ENCODE results near the gene PRPF19.
A peak's percentile ranks its signal among the peaks of the same experiment; 100 is the strongest.

DNA sequence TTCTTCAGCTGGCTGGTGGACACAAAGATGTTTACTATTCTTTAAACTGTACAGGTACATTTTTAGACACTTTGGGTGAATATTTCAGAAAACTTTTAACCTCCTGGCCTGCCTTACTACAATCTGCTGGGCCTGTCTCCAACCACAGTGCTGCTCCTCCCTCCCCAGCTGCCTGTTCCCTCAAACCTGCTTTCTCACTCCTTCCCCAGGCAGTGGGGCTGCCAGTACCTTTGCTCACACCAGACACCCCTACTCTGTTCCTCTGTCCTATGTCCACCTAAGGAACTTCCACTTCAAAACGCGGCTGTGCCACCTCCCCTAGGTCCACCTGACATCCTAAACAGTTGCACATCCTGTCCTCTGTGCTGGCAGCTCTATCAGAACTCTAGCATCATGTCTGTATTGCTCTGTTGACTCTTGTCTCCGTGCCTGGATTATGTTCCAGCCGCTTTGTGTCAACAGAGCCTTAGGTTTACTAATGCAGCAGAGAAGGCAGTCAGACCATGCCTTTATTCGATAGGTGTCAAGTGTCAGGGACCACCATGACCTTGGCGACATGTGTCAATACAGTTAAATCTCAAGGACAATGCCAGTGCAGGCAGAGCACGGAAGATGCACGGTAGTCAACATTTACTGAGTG is 25.6 kb downstream of the PRPF19 start:
- TF ChIP-seq, protein P1, sequence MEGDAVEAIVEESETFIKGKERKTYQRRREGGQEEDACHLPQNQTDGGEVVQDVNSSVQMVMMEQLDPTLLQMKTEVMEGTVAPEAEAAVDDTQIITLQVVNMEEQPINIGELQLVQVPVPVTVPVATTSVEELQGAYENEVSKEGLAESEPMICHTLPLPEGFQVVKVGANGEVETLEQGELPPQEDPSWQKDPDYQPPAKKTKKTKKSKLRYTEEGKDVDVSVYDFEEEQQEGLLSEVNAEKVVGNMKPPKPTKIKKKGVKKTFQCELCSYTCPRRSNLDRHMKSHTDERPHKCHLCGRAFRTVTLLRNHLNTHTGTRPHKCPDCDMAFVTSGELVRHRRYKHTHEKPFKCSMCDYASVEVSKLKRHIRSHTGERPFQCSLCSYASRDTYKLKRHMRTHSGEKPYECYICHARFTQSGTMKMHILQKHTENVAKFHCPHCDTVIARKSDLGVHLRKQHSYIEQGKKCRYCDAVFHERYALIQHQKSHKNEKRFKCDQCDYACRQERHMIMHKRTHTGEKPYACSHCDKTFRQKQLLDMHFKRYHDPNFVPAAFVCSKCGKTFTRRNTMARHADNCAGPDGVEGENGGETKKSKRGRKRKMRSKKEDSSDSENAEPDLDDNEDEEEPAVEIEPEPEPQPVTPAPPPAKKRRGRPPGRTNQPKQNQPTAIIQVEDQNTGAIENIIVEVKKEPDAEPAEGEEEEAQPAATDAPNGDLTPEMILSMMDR (IDR thresholded peaks at IDR 0.05): no peak
- TF ChIP-seq POLR2A (IDR thresholded peaks at IDR 0.05) (no peak), POLR2AphosphoS5 (IDR thresholded peaks at IDR 0.05) (peak; percentile 91)
